Sigmoid colon (tissue), 7 donors: ENCODE measurements around the gene PDLIM1. TPM values are rescaled to one million over a fixed set of nuclear protein-coding genes. Genes with fewer than 3 reads are reported as not detected.
"Not testable (repeated sequence)": the region's sequence is repeated elsewhere in the genome, so short reads cannot be mapped to it uniquely, and the experiment has no call there.

Experiments used
- DNase-seq: peaks from one replicate; pipeline ENCODE4 v3.0.0-alpha.2; 2019
- H3K27ac ChIP-seq, 4 donors: fragments of 200-600 bp; sonication (generic); one replicate each; pipeline ENCODE4 v1.5.1; 2016 to 2019; ENCODE audit warnings: mild to moderate bottlenecking in 1 of 4
- H3K27me3 ChIP-seq, 3 donors: fragments of 200-600 bp; sonication (generic); one replicate each; pipeline ENCODE4 v1.5.1; 2019; ENCODE audit warnings: mild to moderate bottlenecking in 1 of 3
- H3K36me3 ChIP-seq, 4 donors: fragments of 200-600 bp; sonication (generic); one replicate each; pipeline ENCODE4 v1.5.1; 2016 to 2019
- H3K4me1 ChIP-seq, 4 donors: fragments of 200-600 bp; sonication (generic); one replicate each; pipeline ENCODE4 v1.5.1; 2017 to 2019
- H3K4me3 ChIP-seq, 4 donors: fragments of 200-600 bp; sonication (generic); one replicate each; pipeline ENCODE4 v1.5.1; 2017 to 2019; ENCODE audit warnings: mild to moderate bottlenecking in 2 of 4, moderate library complexity in 1 of 4
- H3K9me3 ChIP-seq, 4 donors: fragments of 200-600 bp in 3 of 4; sonication (generic) in 3 of 4; one replicate each; pipeline versions ENCODE4 v1.5.1 to v1.6.1; 2013 to 2019
- CTCF ChIP-seq, 4 experiments: fragments of 450-650 bp in 3 of 4; fragments of 200-600 bp in 1 of 4; IDR thresholded peaks; one replicate each; pipeline ENCODE4 v1.5.1; 2016 to 2019; ENCODE audit warnings: antibody characterized with exemption in 4 of 4, mild to moderate bottlenecking in 3 of 4, moderate library complexity in 2 of 4
- EP300 ChIP-seq, 4 donors: sonication (generic); formaldehyde crosslinking; IDR thresholded peaks; one replicate each; pipeline ENCODE4 v1.6.1; 2017; ENCODE audit warnings: antibody characterized with exemption in 4 of 4
- POLR2A ChIP-seq, 2 donors: fragments of 450-650 bp; IDR thresholded peaks; one replicate each; pipeline ENCODE4 v1.6.1; 2016; ENCODE audit warnings: antibody characterized with exemption in 2 of 2, mild to moderate bottlenecking in 2 of 2, moderate library complexity in 2 of 2
- POLR2AphosphoS5 ChIP-seq, 4 donors: sonication (generic); formaldehyde crosslinking; IDR thresholded peaks; one replicate each; pipeline ENCODE4 v1.6.1; 2017; ENCODE audit warnings: antibody characterized with exemption in 4 of 4
- WGBS, 2 donors: extraction: QIAGEN DNeasy Blood & Tissue Kit; methylation state at CpG; one replicate each; pipeline ENCODE4 v1.1.7; 2013; 5-methylcytosine and 5-hydroxymethylcytosine counted together
- intact Hi-C: fragments of 100-400 bp; cut with DNase I; formaldehyde crosslinking; loops from one replicate; pipeline ENCODE4 v1.15.1; 2023
- polyA plus RNA-seq, 3 donors: library from polyadenylated mRNA; stranded (reverse); fragments of 200-250 nt; gene quantifications; one replicate each; pipeline ENCODE4 v1.2.3, GENCODE V29; 2013
- total RNA-seq, 4 donors: library from RNA; depleted of rRNA; stranded (reverse); fragments of >200 nt; gene quantifications; one replicate each; pipeline ENCODE4 v1.1.0, GENCODE V29; 2016
- donor health status: healthy with polysubstance abuse.
- donor health status: Bipolar disorder and iron deficiency.
- donor health status: healthy.

PDLIM1 gene
- total and polyA plus RNA-seq, 7 donors: 27.8 to 488 (median 75.3) TPM

- H3K4me1 ChIP-seq: peaks cover 0 to 13% (median 0%) of the 10 kb centered on the region in 4 donors
- H3K27ac ChIP-seq: no peak overlapping the region
- no peaks in the 10 kb centered on the region for H3K27me3 ChIP-seq
- intact Hi-C loops: no loop called here
- no peak for TF ChIP-seq CTCF (IDR thresholded peaks at IDR 0.05)
- TF ChIP-seq EP300 (IDR thresholded peaks at IDR 0.05): no peak
- TF ChIP-seq POLR2AphosphoS5 (IDR thresholded peaks at IDR 0.05): no peak
- TF ChIP-seq POLR2A (IDR thresholded peaks at IDR 0.05): no peak
- WGBS, 2 donors: 74 to 81% methylated on average over 10 of the region's 10 CpGs
- no peaks in the 10 kb centered on the region for H3K9me3 ChIP-seq
- no peak for DNase-seq
- peak overlapping the region in 3 of 4 donors; percentile 30 to 56 (median 43) for H3K4me3 ChIP-seq
- no peaks in the 10 kb centered on the region for H3K36me3 ChIP-seq
Observed at GRCh38 chr10:95229724-95230627, 60.8 kb downstream of the PDLIM1 start.

- WGBS, 2 donors: 85 to 92% methylated on average over 14 of the region's 14 CpGs
Observed at GRCh38 chr10:95228934-95229723, 61.7 kb downstream of the PDLIM1 start.

GRCh38 chr10:95225136-95225535 is 65.7 kb downstream of the PDLIM1 start:
- Histone ChIP-seq H3K4me1 (peaks cover 0 to 3% (median 0%) of the 10 kb centered on the region in 4 donors), H3K27me3 (no peaks in the 10 kb centered on the region), H3K27ac (no peak overlapping the region), H3K9me3 (no peaks in the 10 kb centered on the region), H3K36me3 (no peaks in the 10 kb centered on the region), H3K4me3 (no peak overlapping the region)
- 48 to 73% methylated on average over 2 of the region's 2 CpGs for WGBS, 2 donors
- DNase-seq: no peak
- intact Hi-C loops: no loop called here
- no peak for TF ChIP-seq CTCF (IDR thresholded peaks at IDR 0.05)
- no peak for TF ChIP-seq POLR2A (IDR thresholded peaks at IDR 0.05)
- no peak for TF ChIP-seq EP300 (IDR thresholded peaks at IDR 0.05)
- no peak for TF ChIP-seq POLR2AphosphoS5 (IDR thresholded peaks at IDR 0.05)

More at GRCh38 chr10:95228934-95229723, 61.7 kb downstream of the PDLIM1 start:
- H3K36me3 ChIP-seq, DNase-seq, H3K27me3 ChIP-seq, intact Hi-C loops, H3K4me3 ChIP-seq, H3K27ac ChIP-seq, H3K9me3 ChIP-seq: not testable (repeated sequence)
- peaks cover 0 to 13% (median 0%) of the 10 kb centered on the region in 4 donors for H3K4me1 ChIP-seq

- intact Hi-C loops: no loop called here
- H3K4me1 ChIP-seq: no peaks in the 10 kb centered on the region
- no peak for DNase-seq
- H3K36me3 ChIP-seq: no peaks in the 10 kb centered on the region
- H3K27me3 ChIP-seq: no peaks in the 10 kb centered on the region
- H3K27ac ChIP-seq: no peak overlapping the region
- TF ChIP-seq POLR2AphosphoS5 (IDR thresholded peaks at IDR 0.05): no peak
- no peaks in the 10 kb centered on the region for H3K9me3 ChIP-seq
- 76 to 83% methylated on average over 5 of the region's 5 CpGs for WGBS, 2 donors
- H3K4me3 ChIP-seq: no peak overlapping the region
Observed at GRCh38 chr10:95221124-95221523, 69.7 kb downstream of the PDLIM1 start.

- intact Hi-C loops: no loop called here
- Histone ChIP-seq H3K27ac (no peak overlapping the region), H3K36me3 (no peaks in the 10 kb centered on the region), H3K9me3 (no peaks in the 10 kb centered on the region), H3K4me3 (no peak overlapping the region), H3K27me3 (no peaks in the 10 kb centered on the region), H3K4me1 (no peaks in the 10 kb centered on the region)
- 90 to 93% methylated on average over 3 of the region's 3 CpGs for WGBS, 2 donors
- no peak for DNase-seq
- no peak for TF ChIP-seq POLR2AphosphoS5 (IDR thresholded peaks at IDR 0.05)
- TF ChIP-seq CTCF (IDR thresholded peaks at IDR 0.05): no peak
Observed at GRCh38 chr10:95220539-95220938, 70.3 kb downstream of the PDLIM1 start.
